ENCODE data around the gene PPP2R2D.
A peak's percentile ranks its signal among the peaks of the same experiment; 100 is the strongest.
"Not testable (repeated sequence)": the region's sequence is repeated elsewhere in the genome, so short reads cannot be mapped to it uniquely, and the experiment has no call there.

The PPP2R2D gene

GRCh38 chr10:131868436-131868835, 32.4 kb upstream of the PPP2R2D start:
- DNase-seq = no peak

- no peak for DNase-seq
Measured at GRCh38 chr10:131869344-131869743, 31.5 kb upstream of the PPP2R2D start.

GRCh38 chr10:131870411-131870810, 30.4 kb upstream of the PPP2R2D start:
- DNase-seq = no peak

GRCh38 chr10:131870831-131871672, 29.8 kb upstream of the PPP2R2D start:
- no peak for DNase-seq

GRCh38 chr10:131871673-131872005, 29.2 kb upstream of the PPP2R2D start:
- DNase-seq = no peak

GRCh38 chr10:131872011-131872826, 28.6 kb upstream of the PPP2R2D start:
- DNase-seq = no peak

GRCh38 chr10:131872827-131873375, 27.9 kb upstream of the PPP2R2D start:
- no peak for DNase-seq

- no peak for DNase-seq
Measured at GRCh38 chr10:131874991-131875451, 25.8 kb upstream of the PPP2R2D start.

- DNase-seq = no peak
Measured at GRCh38 chr10:131875501-131875900, 25.3 kb upstream of the PPP2R2D start.

- DNase-seq = no peak
Measured at GRCh38 chr10:131876017-131876416, 24.8 kb upstream of the PPP2R2D start.

GRCh38 chr10:131876508-131876907, 24.3 kb upstream of the PPP2R2D start:
- DNase-seq = no peak

- no peak for DNase-seq
Measured at GRCh38 chr10:131880016-131880590, 20.7 kb upstream of the PPP2R2D start.

GRCh38 chr10:131881104-131881880, 19.5 kb upstream of the PPP2R2D start:
- no peak for DNase-seq

GRCh38 chr10:131882151-131882550, 18.7 kb upstream of the PPP2R2D start:
- DNase-seq = no peak

- no peak for DNase-seq
Measured at GRCh38 chr10:131882590-131883451, 18.0 kb upstream of the PPP2R2D start.

GRCh38 chr10:131883621-131884393, 17.0 kb upstream of the PPP2R2D start:
- DNase-seq = not testable (repeated sequence)

GRCh38 chr10:131885391-131886165, 15.2 kb upstream of the PPP2R2D start:
- DNase-seq = peak; percentile 63

- no peak for DNase-seq
Measured at GRCh38 chr10:131886237-131886636, 14.6 kb upstream of the PPP2R2D start.

- no peak for DNase-seq
Measured at GRCh38 chr10:131888186-131888604, 12.6 kb upstream of the PPP2R2D start.

- DNase-seq = no peak
Measured at GRCh38 chr10:131889755-131890154, 11.1 kb upstream of the PPP2R2D start.

All from activated gamma-delta T cell (primary cell).